Measurements from ENCODE around the gene CDH23.

DNA sequence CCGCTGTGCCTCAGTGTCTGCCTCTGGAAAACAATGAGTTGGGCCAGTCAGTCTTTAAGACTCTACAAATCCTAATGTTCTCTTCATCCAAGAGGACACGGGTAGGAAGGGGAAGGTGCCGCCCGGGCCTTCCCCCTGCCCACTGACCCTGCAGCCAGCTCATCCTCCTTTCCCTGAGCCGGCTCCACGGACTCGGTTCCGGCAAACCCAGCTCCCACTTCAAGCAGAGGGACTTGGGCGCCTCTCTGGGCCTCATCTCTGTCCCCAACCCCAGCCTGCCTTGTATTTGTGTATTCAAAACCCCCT lies 227.2 kb downstream of the CDH23 start:
- TF ChIP-seq CTCF (IDR thresholded peaks at IDR 0.05) (no peak), POLR2A (IDR thresholded peaks at IDR 0.05) (no peak)
